Measurements from ENCODE around the gene NTN1.
A peak's percentile ranks its signal among the peaks of the same experiment; 100 is the strongest.

NTN1 gene

GRCh38 chr17:9239793-9240658 is 218.7 kb downstream of the NTN1 start (continued):
- no peak for TF ChIP-seq ZNF501 (tag by site-specific recombination; IDR thresholded peaks at IDR 0.05)
- no peak for TF ChIP-seq ZNF48 (tag by site-specific recombination; IDR thresholded peaks at IDR 0.05)
- 0 out of 2 replicates have a peak, but pooled peaks have one; percentile 83 for TF ChIP-seq PRDM2 (tag by site-specific recombination; IDR thresholded peaks at IDR 0.05; ENCODE audit: borderline replicate concordance)
- TF ChIP-seq ZNF830 (tag by site-specific recombination; IDR thresholded peaks at IDR 0.05; ENCODE audit: low read depth), result no peak
- TF ChIP-seq ZNF148 (tag by site-specific recombination; IDR thresholded peaks at IDR 0.05; ENCODE audit: borderline replicate concordance), result no peak
- no peak for TF ChIP-seq KLF17 (tag by site-specific recombination; IDR thresholded peaks at IDR 0.05)
- TF ChIP-seq ZNF138 (tag by site-specific recombination; IDR thresholded peaks at IDR 0.05; ENCODE audit: borderline replicate concordance), result no peak
- TF ChIP-seq EGR2 (tag by site-specific recombination; IDR thresholded peaks at IDR 0.05; ENCODE audit: low read depth), result 0 out of 2 replicates have a peak, but pooled peaks have one; percentile 27
- peak; percentile 35; the same call in 1 of the 2 replicates for TF ChIP-seq KLF1 (tag by site-specific recombination; IDR thresholded peaks at IDR 0.05)
- no peak for TF ChIP-seq SCRT2 (tag by site-specific recombination; IDR thresholded peaks at IDR 0.05)
- no peak for TF ChIP-seq ZNF558 (tag by site-specific recombination; IDR thresholded peaks at IDR 0.05)
- no peak for TF ChIP-seq SP2 (tag by site-specific recombination; IDR thresholded peaks at IDR 0.05)
- no peak for TF ChIP-seq ZEB2 (tag by site-specific recombination; IDR thresholded peaks at IDR 0.05)
- TF ChIP-seq ZNF660 (tag by site-specific recombination; IDR thresholded peaks at IDR 0.05), result no peak
- TF ChIP-seq ZNF112 (tag by site-specific recombination; IDR thresholded peaks at IDR 0.05), result no peak
- TF ChIP-seq ZNF121 (tag by site-specific recombination; IDR thresholded peaks at IDR 0.05), result no peak
- TF ChIP-seq ZBTB26 (tag by site-specific recombination; optimal IDR thresholded peaks at IDR 0.05), result peak; percentile 82
- TF ChIP-seq ZBTB7A (tag by site-specific recombination; IDR thresholded peaks at IDR 0.05; ENCODE audit: low read depth), result no peak
- no peak for TF ChIP-seq ZNF585B (tag by site-specific recombination; IDR thresholded peaks at IDR 0.05)
- TF ChIP-seq ZNF791 (tag by site-specific recombination; IDR thresholded peaks at IDR 0.05), result no peak
- TF ChIP-seq KLF8 (tag by site-specific recombination; IDR thresholded peaks at IDR 0.05), result peak; percentile 28; the same call in 1 of the 2 replicates
- TF ChIP-seq ZBTB11 (tag by site-specific recombination; conservative IDR thresholded peaks at IDR 0.05; ENCODE audit: low read depth), result no peak
- no peak for TF ChIP-seq ZNF23 (tag by site-specific recombination; IDR thresholded peaks at IDR 0.05; ENCODE audit: borderline replicate concordance)
- peak; percentile 62 for TF ChIP-seq ZBTB8A (tag by site-specific recombination; IDR thresholded peaks at IDR 0.05)
- no peak for TF ChIP-seq ZNF521 (tag by site-specific recombination; IDR thresholded peaks at IDR 0.05)

All from HEK293 (cell line).